Measurements from ENCODE around the gene TACR1.
"Not testable (repeated sequence)": the region's sequence is repeated elsewhere in the genome, so short reads cannot be mapped to it uniquely, and the experiment has no call there.

TACR1 gene

GRCh38 chr2:75162259-75162658 lies 37.1 kb downstream of the TACR1 start:
- no peaks in the 10 kb centered on the region for H3K36me3 ChIP-seq
- no peak overlapping the region for H3K4me3 ChIP-seq (ENCODE audit: low read depth, low read length)
- DNase-seq, result no peak
- H3K9me3 ChIP-seq, result no peaks in the 10 kb centered on the region
- H3K27me3 ChIP-seq, result no peaks in the 10 kb centered on the region
- TF ChIP-seq CTCF (IDR thresholded peaks at IDR 0.05; ENCODE audit: low read depth, low read length), result no peak
- no peaks in the 10 kb centered on the region for H3K4me1 ChIP-seq

GRCh38 chr2:75157435-75157834 lies 41.9 kb downstream of the TACR1 start:
- Histone ChIP-seq H3K27me3 (no peaks in the 10 kb centered on the region), H3K4me3 (ENCODE audit: low read depth, low read length) (no peak overlapping the region), H3K4me1 (no peaks in the 10 kb centered on the region), H3K9me3 (no peaks in the 10 kb centered on the region), H3K36me3 (no peaks in the 10 kb centered on the region)
- DNase-seq, result no peak
- TF ChIP-seq CTCF (IDR thresholded peaks at IDR 0.05; ENCODE audit: low read depth, low read length), result no peak

- no peak overlapping the region for H3K4me3 ChIP-seq (ENCODE audit: low read depth, low read length)
- no peak for DNase-seq
- TF ChIP-seq CTCF (IDR thresholded peaks at IDR 0.05; ENCODE audit: low read depth, low read length), result no peak
- H3K36me3 ChIP-seq, result no peaks in the 10 kb centered on the region
- H3K27me3 ChIP-seq, result no peaks in the 10 kb centered on the region
- no peaks in the 10 kb centered on the region for H3K9me3 ChIP-seq
- no peaks in the 10 kb centered on the region for H3K4me1 ChIP-seq
These were observed 44.2 kb downstream of the TACR1 start for GRCh38 chr2:75155115-75155514.

- no peaks in the 10 kb centered on the region for H3K36me3 ChIP-seq
- H3K27me3 ChIP-seq, result no peaks in the 10 kb centered on the region
- H3K4me3 ChIP-seq (ENCODE audit: low read depth, low read length), result no peak overlapping the region
- no peaks in the 10 kb centered on the region for H3K9me3 ChIP-seq
- H3K4me1 ChIP-seq, result no peaks in the 10 kb centered on the region
- no peak for DNase-seq
- TF ChIP-seq CTCF (IDR thresholded peaks at IDR 0.05; ENCODE audit: low read depth, low read length), result no peak
These were observed 46.1 kb downstream of the TACR1 start for GRCh38 chr2:75153221-75153620.

- H3K27me3 ChIP-seq; H3K4me3 ChIP-seq (ENCODE audit: low read depth, low read length); DNase-seq; H3K36me3 ChIP-seq; H3K4me1 ChIP-seq; H3K9me3 ChIP-seq: not testable (repeated sequence)
These were observed 47.1 kb downstream of the TACR1 start for GRCh38 chr2:75152243-75152642.

GRCh38 chr2:75147884-75148283 lies 51.4 kb downstream of the TACR1 start:
- H3K4me3 ChIP-seq (ENCODE audit: low read depth, low read length); H3K27me3 ChIP-seq; DNase-seq; H3K9me3 ChIP-seq; H3K36me3 ChIP-seq; H3K4me1 ChIP-seq: not testable (repeated sequence)

- Histone ChIP-seq H3K4me3 (ENCODE audit: low read depth, low read length) (no peak overlapping the region), H3K4me1 (no peaks in the 10 kb centered on the region), H3K36me3 (no peaks in the 10 kb centered on the region), H3K27me3 (no peaks in the 10 kb centered on the region), H3K9me3 (no peaks in the 10 kb centered on the region)
- no peak for DNase-seq
- no peak for TF ChIP-seq CTCF (IDR thresholded peaks at IDR 0.05; ENCODE audit: low read depth, low read length)
These were observed 52.6 kb downstream of the TACR1 start for GRCh38 chr2:75146606-75147332.

GRCh38 chr2:75146221-75146605 lies 53.1 kb downstream of the TACR1 start:
- not testable (repeated sequence) for DNase-seq

More at GRCh38 chr2:75146221-75146605, 53.1 kb downstream of the TACR1 start:
- not testable (repeated sequence) for H3K36me3 ChIP-seq; H3K4me3 ChIP-seq (ENCODE audit: low read depth, low read length); H3K4me1 ChIP-seq; H3K27me3 ChIP-seq; H3K9me3 ChIP-seq
